ENCODE measurements around the gene CLEC14A.

The CLEC14A gene

DNA sequence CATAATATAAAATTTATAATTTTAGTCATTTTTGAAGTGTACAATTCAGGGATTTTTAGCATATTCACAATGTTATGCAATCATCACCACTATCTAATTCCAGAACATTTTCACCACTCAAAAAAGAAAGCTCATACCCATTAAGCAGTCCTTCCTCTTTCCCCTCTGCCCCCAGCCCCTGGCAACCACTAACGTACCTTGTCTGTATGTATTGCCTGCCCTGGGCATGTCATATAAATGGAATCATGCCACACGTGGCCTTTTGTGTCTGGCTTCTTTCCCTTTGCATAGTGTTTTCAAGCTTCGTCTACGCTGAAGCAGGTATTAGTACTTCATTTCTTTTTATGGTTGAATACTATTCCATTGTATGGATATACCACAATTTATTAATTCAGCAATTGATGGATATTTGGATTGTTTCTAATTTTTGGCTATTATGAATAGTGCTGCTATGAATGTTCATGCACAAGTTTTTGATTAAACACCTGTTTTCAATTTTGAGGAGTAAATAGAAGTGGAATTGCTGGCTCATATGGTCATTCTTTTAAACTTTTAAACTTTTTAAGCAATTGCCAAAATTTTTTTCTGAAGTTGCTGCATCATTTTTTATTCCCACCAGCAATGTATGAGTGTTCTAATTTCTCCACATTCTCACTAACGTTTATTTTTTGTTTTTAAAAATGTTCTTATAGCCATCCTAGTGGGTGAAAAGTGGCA, 49.8 kb downstream of the CLEC14A start:
- DNase-seq = no peak

DNA sequence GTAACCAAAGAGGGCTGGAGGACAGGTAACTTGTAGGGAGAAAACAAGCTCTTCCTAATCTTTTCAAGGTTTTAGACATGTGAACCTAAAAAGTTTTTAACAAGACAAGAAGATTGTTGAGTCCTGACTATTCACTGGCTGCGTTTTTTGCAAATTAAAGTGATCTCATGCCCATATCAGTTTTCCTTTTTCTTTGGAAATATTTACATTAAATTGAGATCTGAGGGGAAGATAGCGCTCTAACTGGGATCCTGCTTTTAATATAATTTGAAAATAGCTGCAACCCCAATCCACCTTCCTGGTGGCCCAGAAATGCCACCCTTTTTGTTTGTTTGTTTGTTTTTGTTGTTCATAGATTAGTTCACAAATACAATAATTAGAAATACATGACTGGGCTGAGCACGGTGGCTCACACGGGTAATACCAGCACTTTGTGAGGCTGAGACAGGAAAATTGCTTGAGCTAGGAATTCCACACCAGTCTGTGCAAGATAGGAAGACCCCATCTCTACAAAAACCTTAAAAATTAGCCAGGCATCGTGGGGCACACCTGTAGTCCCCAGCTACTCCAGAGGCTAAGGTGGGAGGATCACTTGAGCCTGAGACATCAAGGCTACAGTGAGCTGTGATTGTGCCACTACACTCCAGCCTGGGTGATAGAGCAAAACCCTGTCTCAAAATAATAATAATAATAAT, 50.6 kb downstream of the CLEC14A start:
- DNase-seq = no peak

GRCh38 chr14:38204719-38205115, 51.2 kb downstream of the CLEC14A start:
- DNase-seq = no peak

Measured in NCI-H526 treated with DMSO at 0.1 percent for 48 hours (cell line).